GM21825 (cell line): ENCODE results near the gene DEFB116.
"Not testable (repeated sequence)": the region's sequence is repeated elsewhere in the genome, so short reads cannot be mapped to it uniquely, and the experiment has no call there.

ENCODE experiments used
- ATAC-seq: cut with Tn5 transposase; IDR thresholded peaks from one replicate; pipeline ENCODE4 v1.9.1; 2021; ENCODE audit warnings: mild to moderate bottlenecking, moderate library complexity; ENCODE audit not compliant: unreplicated experiment

Gene DEFB116

GRCh38 chr20:31308535-31309162 lies at the start of gene DEFB116:
DEFB116 (minus strand) TSS chr20:31308585; CDS start chr20:31308585, 0 bp downstream.
- ATAC-seq = no peak

DNA sequence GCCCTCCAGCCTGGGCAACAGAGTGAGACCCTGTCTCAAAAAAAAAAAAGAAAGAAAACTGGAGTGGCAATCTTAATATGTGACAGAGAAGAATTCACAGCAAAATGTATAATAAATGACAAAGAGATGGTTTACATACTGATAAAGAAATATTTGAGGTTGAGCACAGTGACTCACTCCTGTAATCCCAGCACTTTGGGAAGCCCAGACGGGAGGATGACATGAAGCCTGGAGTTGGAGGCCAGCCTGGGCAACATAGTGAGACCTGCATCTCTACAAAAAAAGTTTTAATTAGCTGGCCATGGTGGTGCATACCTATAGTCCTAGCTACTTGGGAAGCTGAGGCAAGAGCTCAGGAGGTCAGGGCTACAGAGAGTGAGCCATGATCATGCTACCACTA lies 47.6 kb upstream of the DEFB116 start:
- no peak for ATAC-seq

GRCh38 chr20:31341470-31341869 lies 33.1 kb upstream of the DEFB116 start:
- no peak for ATAC-seq

- no peak for ATAC-seq
These were observed 22.5 kb upstream of the DEFB116 start for GRCh38 chr20:31330893-31331292.

DNA sequence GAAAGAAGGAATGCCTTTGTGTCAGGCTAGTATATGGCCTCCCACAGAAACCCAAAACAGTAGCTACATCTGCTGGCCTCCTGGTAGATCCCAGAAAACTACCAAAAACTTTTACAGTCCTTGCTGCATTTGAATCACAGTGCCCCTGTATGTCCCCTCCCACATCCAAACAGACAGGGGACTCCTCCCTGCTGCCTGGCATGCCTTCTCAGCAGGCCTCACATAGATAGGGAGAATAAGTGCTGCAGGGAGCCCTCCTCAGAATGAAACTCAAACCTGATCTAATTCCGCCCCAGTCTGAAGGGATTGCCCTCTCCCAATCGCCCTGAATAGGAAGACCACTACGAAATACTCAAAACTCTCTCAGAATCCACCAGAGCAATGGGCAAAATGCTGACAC lies 14.1 kb upstream of the DEFB116 start:
- ATAC-seq = no peak

- not testable (repeated sequence) for ATAC-seq
These were observed 23.4 kb downstream of the DEFB116 start for GRCh38 chr20:31284964-31285363.

- ATAC-seq = no peak
These were observed 30.2 kb downstream of the DEFB116 start for GRCh38 chr20:31278178-31278577.

DNA sequence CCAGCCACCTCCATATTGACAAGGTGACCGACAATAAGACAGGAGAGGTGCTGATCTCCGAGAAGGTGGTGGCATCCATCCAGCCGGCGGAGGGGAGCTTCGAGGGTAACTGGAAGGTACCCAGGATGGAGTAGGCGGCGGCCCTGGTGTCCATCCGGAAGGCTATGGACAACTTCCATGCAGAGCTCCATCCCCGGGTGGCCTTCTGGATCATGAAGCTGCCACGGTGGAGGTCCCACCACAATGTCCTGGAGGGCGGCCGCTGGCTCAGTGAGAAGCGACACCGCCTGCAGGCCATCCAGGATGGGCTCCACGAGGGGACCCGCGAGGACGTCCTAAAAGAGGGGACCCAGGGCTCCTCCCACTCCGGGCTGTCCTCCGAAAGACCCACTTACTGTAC lies 33.9 kb downstream of the DEFB116 start:
- ATAC-seq = no peak

DNA sequence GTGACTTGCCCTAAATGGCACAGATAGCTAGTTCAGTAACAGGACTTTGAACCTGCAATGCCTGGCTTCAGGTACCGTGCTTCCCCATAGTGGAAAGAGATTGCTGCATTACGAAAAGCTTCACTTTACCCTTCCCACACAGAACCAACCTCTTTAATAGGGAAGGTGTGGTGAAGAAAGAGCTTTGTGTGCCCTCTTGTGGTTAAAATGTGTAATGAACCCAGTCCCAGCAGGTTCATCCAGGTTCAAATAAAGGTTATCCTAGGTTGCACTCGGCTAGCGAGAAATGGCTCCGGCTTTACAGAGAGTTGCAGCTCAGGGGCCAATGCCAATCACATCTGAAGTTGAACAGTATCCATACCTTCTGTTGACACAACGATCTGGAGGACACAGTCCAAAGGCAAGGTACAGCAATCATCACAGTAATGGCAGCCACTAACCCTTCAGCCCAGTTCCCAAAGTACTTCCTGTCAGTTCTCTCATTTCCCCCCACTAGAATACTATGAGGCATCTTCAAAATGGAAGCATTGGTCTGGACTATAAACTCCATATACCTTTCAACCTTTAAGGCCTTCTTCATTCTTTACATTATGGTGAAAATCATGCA lies 48.0 kb downstream of the DEFB116 start:
- ATAC-seq = no peak

GRCh38 chr20:31257364-31257763 lies 51.0 kb downstream of the DEFB116 start, which contains the start of gene DEFB115:
DEFB115 (plus strand) TSS chr20:31257664; CDS start chr20:31257664, 0 bp downstream.
- no peak for ATAC-seq

- ATAC-seq = no peak
These were observed 51.4 kb downstream of the DEFB116 start for GRCh38 chr20:31256959-31257358.
